ENCODE data around the gene TMEM255B.

DNA sequence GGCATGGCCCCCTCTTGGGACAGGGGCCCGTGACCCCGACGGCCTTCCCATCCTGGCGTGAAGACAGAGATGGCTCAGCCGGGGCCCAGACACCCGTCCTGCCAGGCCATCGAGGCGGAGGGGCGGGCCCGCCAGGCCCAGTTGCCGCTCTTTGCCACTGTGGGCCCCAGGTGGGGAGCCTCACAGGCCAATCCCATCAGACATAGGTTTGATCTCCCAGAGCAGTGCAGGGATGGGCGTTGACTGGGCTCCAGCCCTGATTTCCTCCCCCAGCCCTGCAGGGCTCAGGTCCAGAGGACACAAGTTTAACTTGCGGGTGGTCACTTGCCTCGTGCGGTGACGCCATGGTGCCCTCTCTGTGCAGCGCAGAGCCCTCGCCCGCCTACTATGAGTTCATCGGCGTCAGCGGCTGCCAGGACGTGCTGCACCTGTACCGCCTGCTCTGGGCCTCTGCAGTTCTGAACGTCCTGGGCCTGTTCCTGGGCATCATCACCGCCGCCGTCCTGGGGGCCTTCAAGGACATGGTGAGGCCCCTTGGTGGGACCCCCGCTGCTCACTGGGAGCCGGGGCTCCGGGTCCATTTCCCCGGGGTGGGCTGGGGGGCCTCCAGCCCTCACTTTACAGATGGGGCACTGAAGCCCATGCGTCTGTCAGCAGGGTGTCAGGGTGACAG is 42.4 kb downstream of the TMEM255B start:
- TF ChIP-seq, protein P1, sequence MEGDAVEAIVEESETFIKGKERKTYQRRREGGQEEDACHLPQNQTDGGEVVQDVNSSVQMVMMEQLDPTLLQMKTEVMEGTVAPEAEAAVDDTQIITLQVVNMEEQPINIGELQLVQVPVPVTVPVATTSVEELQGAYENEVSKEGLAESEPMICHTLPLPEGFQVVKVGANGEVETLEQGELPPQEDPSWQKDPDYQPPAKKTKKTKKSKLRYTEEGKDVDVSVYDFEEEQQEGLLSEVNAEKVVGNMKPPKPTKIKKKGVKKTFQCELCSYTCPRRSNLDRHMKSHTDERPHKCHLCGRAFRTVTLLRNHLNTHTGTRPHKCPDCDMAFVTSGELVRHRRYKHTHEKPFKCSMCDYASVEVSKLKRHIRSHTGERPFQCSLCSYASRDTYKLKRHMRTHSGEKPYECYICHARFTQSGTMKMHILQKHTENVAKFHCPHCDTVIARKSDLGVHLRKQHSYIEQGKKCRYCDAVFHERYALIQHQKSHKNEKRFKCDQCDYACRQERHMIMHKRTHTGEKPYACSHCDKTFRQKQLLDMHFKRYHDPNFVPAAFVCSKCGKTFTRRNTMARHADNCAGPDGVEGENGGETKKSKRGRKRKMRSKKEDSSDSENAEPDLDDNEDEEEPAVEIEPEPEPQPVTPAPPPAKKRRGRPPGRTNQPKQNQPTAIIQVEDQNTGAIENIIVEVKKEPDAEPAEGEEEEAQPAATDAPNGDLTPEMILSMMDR (IDR thresholded peaks at IDR 0.05): no peak
- TF ChIP-seq ZNF263 (CRISPR knock-in tag; IDR thresholded peaks at IDR 0.05; ENCODE audit: low read depth) (no peak), KAT7 (CRISPR knock-in tag; IDR thresholded peaks at IDR 0.05; ENCODE audit: borderline replicate concordance) (no peak), FOXK1 (CRISPR knock-in tag; IDR thresholded peaks at IDR 0.05) (no peak), JUN (CRISPR knock-in tag; IDR thresholded peaks at IDR 0.05) (no peak)
- TF ChIP-seq, protein P2, sequence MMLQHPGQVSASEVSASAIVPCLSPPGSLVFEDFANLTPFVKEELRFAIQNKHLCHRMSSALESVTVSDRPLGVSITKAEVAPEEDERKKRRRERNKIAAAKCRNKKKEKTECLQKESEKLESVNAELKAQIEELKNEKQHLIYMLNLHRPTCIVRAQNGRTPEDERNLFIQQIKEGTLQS (CRISPR knock-in tag; conservative IDR thresholded peaks at IDR 0.05): no peak
- TF ChIP-seq, protein P3, sequence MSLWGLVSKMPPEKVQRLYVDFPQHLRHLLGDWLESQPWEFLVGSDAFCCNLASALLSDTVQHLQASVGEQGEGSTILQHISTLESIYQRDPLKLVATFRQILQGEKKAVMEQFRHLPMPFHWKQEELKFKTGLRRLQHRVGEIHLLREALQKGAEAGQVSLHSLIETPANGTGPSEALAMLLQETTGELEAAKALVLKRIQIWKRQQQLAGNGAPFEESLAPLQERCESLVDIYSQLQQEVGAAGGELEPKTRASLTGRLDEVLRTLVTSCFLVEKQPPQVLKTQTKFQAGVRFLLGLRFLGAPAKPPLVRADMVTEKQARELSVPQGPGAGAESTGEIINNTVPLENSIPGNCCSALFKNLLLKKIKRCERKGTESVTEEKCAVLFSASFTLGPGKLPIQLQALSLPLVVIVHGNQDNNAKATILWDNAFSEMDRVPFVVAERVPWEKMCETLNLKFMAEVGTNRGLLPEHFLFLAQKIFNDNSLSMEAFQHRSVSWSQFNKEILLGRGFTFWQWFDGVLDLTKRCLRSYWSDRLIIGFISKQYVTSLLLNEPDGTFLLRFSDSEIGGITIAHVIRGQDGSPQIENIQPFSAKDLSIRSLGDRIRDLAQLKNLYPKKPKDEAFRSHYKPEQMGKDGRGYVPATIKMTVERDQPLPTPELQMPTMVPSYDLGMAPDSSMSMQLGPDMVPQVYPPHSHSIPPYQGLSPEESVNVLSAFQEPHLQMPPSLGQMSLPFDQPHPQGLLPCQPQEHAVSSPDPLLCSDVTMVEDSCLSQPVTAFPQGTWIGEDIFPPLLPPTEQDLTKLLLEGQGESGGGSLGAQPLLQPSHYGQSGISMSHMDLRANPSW (CRISPR knock-in tag; conservative IDR thresholded peaks at IDR 0.05; ENCODE audit: low read depth): no peak
